ENCODE data around the gene RXFP1.

Gene RXFP1

GRCh38 chr4:158688813-158689212, 167.1 kb downstream of the RXFP1 start:
- no peaks in the 10 kb centered on the region for H3K4me1 ChIP-seq (ENCODE audit: insufficient read depth, low read length, poor library complexity, severe bottlenecking)
- no peak overlapping the region for H3K4me2 ChIP-seq (ENCODE audit: low read depth, low read length, poor library complexity, severe bottlenecking)
- no peak overlapping the region for H3K9ac ChIP-seq (ENCODE audit: low read depth, low read length, poor library complexity, severe bottlenecking)
- H3F3A ChIP-seq (ENCODE audit: low read depth), result no peaks in the 10 kb centered on the region
- H4K20me1 ChIP-seq (ENCODE audit: insufficient read depth, low read length, poor library complexity, severe bottlenecking), result no peaks in the 10 kb centered on the region
- H3K4me3 ChIP-seq (ENCODE audit: low read length, poor library complexity, severe bottlenecking), result no peak overlapping the region
- no peaks in the 10 kb centered on the region for H3K27me3 ChIP-seq (ENCODE audit: insufficient read depth, low read length, poor library complexity, severe bottlenecking)
- no peaks in the 10 kb centered on the region for H3K36me3 ChIP-seq (ENCODE audit: insufficient read depth, low read length)
- H3K9me3 ChIP-seq (ENCODE audit: insufficient read depth, low read depth, low read length), result no peaks in the 10 kb centered on the region
- TF ChIP-seq CTCF (conservative IDR thresholded peaks at IDR 0.05; ENCODE audit: low read length) (no peak), EZH2phosphoT487 (IDR thresholded peaks at IDR 0.05; ENCODE audit: borderline replicate concordance) (no peak)
- no peaks in the 10 kb centered on the region for H3K79me2 ChIP-seq (ENCODE audit: insufficient read depth, low read length)
- no peaks in the 10 kb centered on the region for H3K9me2 ChIP-seq (replicated peaks; ENCODE audit: low read depth, low read length)
- H2AFZ ChIP-seq (ENCODE audit: low read length), result no peak overlapping the region

All from Loucy (cell line).